ENCODE results near the gene C4orf54.

- TF ChIP-seq, protein P1, sequence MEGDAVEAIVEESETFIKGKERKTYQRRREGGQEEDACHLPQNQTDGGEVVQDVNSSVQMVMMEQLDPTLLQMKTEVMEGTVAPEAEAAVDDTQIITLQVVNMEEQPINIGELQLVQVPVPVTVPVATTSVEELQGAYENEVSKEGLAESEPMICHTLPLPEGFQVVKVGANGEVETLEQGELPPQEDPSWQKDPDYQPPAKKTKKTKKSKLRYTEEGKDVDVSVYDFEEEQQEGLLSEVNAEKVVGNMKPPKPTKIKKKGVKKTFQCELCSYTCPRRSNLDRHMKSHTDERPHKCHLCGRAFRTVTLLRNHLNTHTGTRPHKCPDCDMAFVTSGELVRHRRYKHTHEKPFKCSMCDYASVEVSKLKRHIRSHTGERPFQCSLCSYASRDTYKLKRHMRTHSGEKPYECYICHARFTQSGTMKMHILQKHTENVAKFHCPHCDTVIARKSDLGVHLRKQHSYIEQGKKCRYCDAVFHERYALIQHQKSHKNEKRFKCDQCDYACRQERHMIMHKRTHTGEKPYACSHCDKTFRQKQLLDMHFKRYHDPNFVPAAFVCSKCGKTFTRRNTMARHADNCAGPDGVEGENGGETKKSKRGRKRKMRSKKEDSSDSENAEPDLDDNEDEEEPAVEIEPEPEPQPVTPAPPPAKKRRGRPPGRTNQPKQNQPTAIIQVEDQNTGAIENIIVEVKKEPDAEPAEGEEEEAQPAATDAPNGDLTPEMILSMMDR (IDR thresholded peaks at IDR 0.05; ENCODE audit: low read length) = no peak
- TF ChIP-seq EZH2 (optimal IDR thresholded peaks at IDR 0.05; ENCODE audit: low read depth, low read length) = no peak
Measured at GRCh38 chr4:99644453-99644852, 13.2 kb downstream of the C4orf54 start.

Measured in MM.1S (cell line).